H1 (cell line): ENCODE measurements around the gene SERPINA10. TPM values are rescaled to one million over a fixed set of nuclear protein-coding genes. Genes with fewer than 3 reads are reported as not detected.

ENCODE experiments used
- CTCF ChIA-PET: fragments of 300-600 bp; sonication (Branson Sonifier 250); formaldehyde crosslinking; loops from one replicate; lab custom pipeline; 2021; ENCODE audit not compliant: partially characterized antibody; lab: Charles Lee
- POLR2A ChIA-PET: fragments of 300-600 bp; sonication (Branson Sonifier 250); formaldehyde crosslinking; loops from one replicate; lab custom pipeline; 2021; ENCODE audit warnings: inconsistent platforms; ENCODE audit not compliant: partially characterized antibody; lab: Charles Lee
- DNase-seq, 2 experiments: peaks; one replicate each; pipeline versions ENCODE4 v3.0.0 to v3.0.0-alpha.2; 2010 to 2022; ENCODE audit warnings: low spot score in 2 of 2, low read depth in 1 of 2, mixed read lengths in 1 of 2
- FAIRE-seq: peaks from 2 replicates; lab custom pipeline; 2011; peaks lifted over from hg19 to GRCh38; lab: Jason Lieb, UNC
- H2AFZ ChIP-seq: 2 replicates; pipeline ENCODE4 v1.8.1; 2012; ENCODE audit warnings: low read length, inconsistent platforms
- H2AK5ac ChIP-seq: 2 replicates; pipeline ENCODE4 v1.6.1; 2013; ENCODE audit warnings: low read depth, low read length
- H2BK120ac ChIP-seq: replicated peaks from 2 replicates; pipeline ENCODE3; 2013; ENCODE audit warnings: low read depth, low read length, inconsistent platforms
- H2BK12ac ChIP-seq: 2 replicates; pipeline ENCODE4 v1.6.1; 2013; ENCODE audit warnings: low read depth, low read length
- H2BK15ac ChIP-seq: 2 replicates; pipeline ENCODE4 v1.6.1; 2013; ENCODE audit warnings: low read length
- H2BK20ac ChIP-seq: 2 replicates; pipeline ENCODE4 v1.6.1; 2013; ENCODE audit warnings: low read length
- H2BK5ac ChIP-seq: 2 replicates; pipeline ENCODE4 v1.6.1; 2013; ENCODE audit warnings: low read depth, low read length
- H3K14ac ChIP-seq: 2 replicates; pipeline ENCODE4 v1.6.1; 2013; ENCODE audit warnings: inconsistent platforms; ENCODE audit not compliant: insufficient read length
- H3K18ac ChIP-seq: 2 replicates; pipeline ENCODE4 v1.6.1; 2013; ENCODE audit warnings: low read length; ENCODE audit errors: extremely low read depth
- H3K23ac ChIP-seq: 2 replicates; pipeline ENCODE4 v1.6.1; 2013; ENCODE audit warnings: inconsistent platforms; ENCODE audit not compliant: insufficient read length
- H3K23me2 ChIP-seq: 2 replicates; pipeline ENCODE4 v1.6.1; 2013; ENCODE audit warnings: low read depth, low read length
- H3K27ac ChIP-seq: 2 replicates; pipeline ENCODE4 v1.6.1; 2011; ENCODE audit warnings: low read depth, low read length, inconsistent platforms
- H3K27me3 ChIP-seq, 4 experiments: replicated peaks in 1 of 4; 1 replicate in 1 of 4; 2 replicates in 3 of 4; pipeline versions ENCODE4 v1.6.1 to v1.8.1; 2011 to 2013; ENCODE audit warnings: low read length in 3 of 4, mild to moderate bottlenecking in 3 of 4, inconsistent platforms in 2 of 4, mixed read lengths in 2 of 4, moderate library complexity in 1 of 4; ENCODE audit not compliant: control insufficient read depth in 3 of 4, insufficient read depth in 3 of 4; ENCODE audit errors: extremely low read depth in 1 of 4
- H3K36me3 ChIP-seq, 4 experiments: 2 replicates each; pipeline versions ENCODE4 v1.6.1 to v1.8.1; 2011 to 2013; ENCODE audit warnings: mild to moderate bottlenecking in 4 of 4, low read length in 3 of 4, moderate library complexity in 2 of 4, control low read depth in 1 of 4, inconsistent platforms in 1 of 4; ENCODE audit not compliant: insufficient read depth in 4 of 4, control insufficient read depth in 2 of 4
- H3K4ac ChIP-seq: replicated peaks from 2 replicates; pipeline ENCODE3; 2013; ENCODE audit warnings: low read length, low read depth, mixed read lengths, inconsistent platforms; ENCODE audit not compliant: insufficient read length
- H3K4me1 ChIP-seq, 4 experiments: replicated peaks in 1 of 4; 1 replicate in 1 of 4; 2 replicates in 3 of 4; pipeline versions ENCODE4 v1.6.1 to v1.8.1; 2011 to 2013; ENCODE audit warnings: low read length in 3 of 4, inconsistent platforms in 2 of 4, mixed read lengths in 1 of 4; ENCODE audit not compliant: insufficient read depth in 4 of 4, control insufficient read depth in 3 of 4
- H3K4me2 ChIP-seq, 2 experiments: 2 replicates each; pipeline versions ENCODE4 v1.6.1 to v1.8.1; 2011 to 2013; ENCODE audit warnings: low read depth in 2 of 2, low read length in 2 of 2, control low read depth in 1 of 2, inconsistent platforms in 1 of 2, mild to moderate bottlenecking in 1 of 2; ENCODE audit not compliant: insufficient read depth in 1 of 2
- H3K4me3 ChIP-seq, 4 experiments: fragments of 200-600, 300-600 bp in 1 of 4; sonication (generic), shearing (Covaris generic), sonication (Bioruptor Twin) in 1 of 4; 2 replicates each; pipeline versions ENCODE4 v1.5.1 to v1.8.1; 2011 to 2016; ENCODE audit warnings: low read length in 4 of 4, low read depth in 3 of 4, control low read depth in 2 of 4, inconsistent platforms in 2 of 4, mild to moderate bottlenecking in 2 of 4, mixed read lengths in 1 of 4, moderate library complexity in 1 of 4; ENCODE audit not compliant: insufficient read depth in 2 of 4; ENCODE audit errors: extremely low read depth in 1 of 4
- H3K56ac ChIP-seq: replicated peaks from 2 replicates; pipeline ENCODE3; 2013; ENCODE audit warnings: low read depth, mild to moderate bottlenecking, mixed read lengths, low read length, inconsistent platforms; ENCODE audit not compliant: insufficient read length
- H3K79me1 ChIP-seq: 2 replicates; pipeline ENCODE4 v1.6.1; 2013; ENCODE audit warnings: low read depth, low read length, control low read depth
- H3K79me2 ChIP-seq, 2 experiments: 2 replicates each; pipeline versions ENCODE4 v1.6.1 to v1.8.1; 2012 to 2013; ENCODE audit warnings: low read length in 2 of 2, mild to moderate bottlenecking in 2 of 2, inconsistent platforms in 1 of 2; ENCODE audit not compliant: insufficient read depth in 2 of 2, control insufficient read depth in 1 of 2
- H3K9ac ChIP-seq, 4 experiments: replicated peaks in 1 of 4; 1 replicate in 1 of 4; 2 replicates in 3 of 4; pipeline versions ENCODE4 v1.6.1 to v1.8.1; 2011 to 2013; ENCODE audit warnings: low read depth in 3 of 4, low read length in 3 of 4, control low read depth in 2 of 4, mild to moderate bottlenecking in 2 of 4, moderate library complexity in 2 of 4, inconsistent platforms in 1 of 4; ENCODE audit errors: extremely low read depth in 1 of 4
- H3K9me3 ChIP-seq, 2 experiments: 2 replicates each; pipeline versions ENCODE4 v1.6.1 to v1.8.1; 2012 to 2013; ENCODE audit warnings: mild to moderate bottlenecking in 2 of 2, moderate library complexity in 2 of 2, control low read depth in 1 of 2, inconsistent platforms in 1 of 2, low read depth in 1 of 2, low read length in 1 of 2, mixed read lengths in 1 of 2; ENCODE audit not compliant: insufficient read depth in 2 of 2
- H4K20me1 ChIP-seq, 2 experiments: replicated peaks in 1 of 2; 2 replicates each; pipeline versions ENCODE3 to v1.8.1; 2011 to 2013; ENCODE audit warnings: inconsistent platforms in 2 of 2, low read length in 2 of 2, mild to moderate bottlenecking in 1 of 2; ENCODE audit not compliant: insufficient read depth in 2 of 2, control insufficient read depth in 1 of 2
- H4K5ac ChIP-seq: 2 replicates; pipeline ENCODE4 v1.6.1; 2013; ENCODE audit warnings: low read length, low read depth, mixed read lengths, inconsistent platforms; ENCODE audit not compliant: insufficient read length
- H4K8ac ChIP-seq: 2 replicates; pipeline ENCODE4 v1.8.0; 2013; ENCODE audit warnings: mild to moderate bottlenecking, moderate library complexity, low read length, inconsistent platforms; ENCODE audit not compliant: insufficient read depth; ENCODE audit errors: extremely low read depth
- H4K91ac ChIP-seq: replicated peaks from 2 replicates; pipeline ENCODE3; 2013; ENCODE audit warnings: low read length, mixed read lengths, inconsistent platforms; ENCODE audit not compliant: insufficient read length
- CBX8 ChIP-seq: fragments of 300-800, 300-1000 bp; sonication (generic); IDR thresholded peaks from 2 replicates; pipeline ENCODE4 v1.7.1; 2016; ENCODE audit warnings: low read depth, low read length, borderline replicate concordance
- CEBPB ChIP-seq: IDR thresholded peaks from 2 replicates; pipeline ENCODE4 v1.6.1; 2012; ENCODE audit warnings: low read depth, low read length
- EGR1 ChIP-seq: IDR thresholded peaks from 2 replicates; pipeline ENCODE4 v1.6.1; 2011; ENCODE audit warnings: low read depth, low read length, borderline replicate concordance
- FOSL1 ChIP-seq: IDR thresholded peaks from 2 replicates; pipeline ENCODE4 v1.6.1; 2011; ENCODE audit warnings: mild to moderate bottlenecking, low read depth, low read length, moderate library complexity; ENCODE audit not compliant: insufficient read depth
- HDAC2 ChIP-seq, 2 experiments: fragments of 300-600 bp in 1 of 2; sonication (generic) in 1 of 2; IDR thresholded peaks; 2 replicates each; pipeline ENCODE4 v1.6.1; 2011 to 2012; ENCODE audit warnings: low read depth in 2 of 2, low read length in 2 of 2, mild to moderate bottlenecking in 2 of 2, moderate library complexity in 2 of 2, borderline replicate concordance in 1 of 2, inconsistent platforms in 1 of 2
- HDAC6 ChIP-seq: IDR thresholded peaks from one replicate; pipeline ENCODE4 v1.7.1; 2012; ENCODE audit warnings: low read depth, mild to moderate bottlenecking, inconsistent platforms, low read length, moderate library complexity
- KDM1A ChIP-seq: fragments of 200-600, 300-600 bp; sonication (generic); IDR thresholded peaks from 2 replicates; pipeline ENCODE4 v1.7.1; 2016; ENCODE audit warnings: mild to moderate bottlenecking, low read length, borderline replicate concordance
- RAD21 ChIP-seq, 2 experiments: IDR thresholded peaks in 1 of 2; conservative IDR thresholded peaks in 1 of 2; 2 replicates each; pipeline ENCODE4 v1.6.1; 2011; ENCODE audit warnings: low read depth in 2 of 2, low read length in 2 of 2, improper control_type of control experiment in 1 of 2, inconsistent platforms in 1 of 2, mild to moderate bottlenecking in 1 of 2, moderate library complexity in 1 of 2
- RXRA ChIP-seq: IDR thresholded peaks from 2 replicates; pipeline ENCODE4 v1.6.1; 2011; ENCODE audit warnings: low read depth, mild to moderate bottlenecking, low read length, moderate library complexity; ENCODE audit not compliant: insufficient read depth
- SIX5 ChIP-seq: IDR thresholded peaks from 2 replicates; pipeline ENCODE4 v1.6.1; 2011; ENCODE audit warnings: mild to moderate bottlenecking, low read depth, low read length
- SRF ChIP-seq: IDR thresholded peaks from 2 replicates; pipeline ENCODE4 v1.6.1; 2011; ENCODE audit warnings: mild to moderate bottlenecking, low read depth, low read length, moderate library complexity
- TAF7 ChIP-seq: optimal IDR thresholded peaks from 2 replicates; pipeline ENCODE3; 2011; ENCODE audit warnings: low read depth, mild to moderate bottlenecking, inconsistent platforms, low read length, moderate library complexity, borderline replicate concordance
- TBP ChIP-seq: IDR thresholded peaks from 2 replicates; pipeline ENCODE4 v1.6.1; 2011; ENCODE audit warnings: low read depth, low read length, improper control_type of control experiment
- WGBS, 2 experiments: shearing (Covaris generic) in 1 of 2; methylation state at CpG; one replicate each; pipeline versions ENCODE4 v1.1.6 to v1.1.7; 2013 to 2015; ENCODE audit warnings: low lambda C conversion rate in 2 of 2, mixed read lengths in 2 of 2, inconsistent platforms in 1 of 2, low coverage in 1 of 2, missing lambda C conversion rate in 1 of 2; ENCODE audit not compliant: insufficient replicate concordance in 2 of 2, insufficient coverage in 1 of 2, insufficient read length in 1 of 2; ENCODE audit errors: extremely low coverage in 1 of 2, missing lambda C conversion rate in 1 of 2; 5-methylcytosine and 5-hydroxymethylcytosine counted together
- polyA plus RNA-seq, 7 experiments: library from polyadenylated mRNA; depleted of rRNA in 3 of 7; stranded (reverse) in 5 of 7; unstranded in 2 of 7; fragments of >200 nt in 5 of 7; fragments of 200-250 nt in 2 of 7; gene quantifications; 1 replicate in 5 of 7; 2 replicates in 1 of 7; 4 replicates in 1 of 7; pipeline versions ENCODE4 v1.2.1 to v1.2.3, GENCODE V29; 2011 to 2013; ENCODE audit warnings: missing spikeins in 2 of 7, mixed read lengths in 2 of 7
- total RNA-seq: library from RNA; stranded (reverse); fragmentation: NEBNext Ultra II Directional; extraction: Animal tissue kit (Norgen Biotek cat#: 25700); gene quantifications from 2 replicates; pipeline ENCODE4 v1.2.1, GENCODE V29; 2021

The SERPINA10 gene
- total and polyA plus RNA-seq, 2 of the 8 experiments (the other 6 are each of a cell fraction or from before 2014, with no cell fraction given) = not detected

- Histone ChIP-seq H3K23me2 (no peaks in the 10 kb centered on the region), H3K9me3 (no peaks in the 10 kb centered on the region), H3K27me3 (no peaks in the 10 kb centered on the region), H3K4me2 (no peak overlapping the region), H3K4ac (no peak overlapping the region), H3K4me3 (no peak overlapping the region), H2BK15ac (no peak overlapping the region), H2BK120ac (no peak overlapping the region), H2AFZ (no peak overlapping the region), H3K56ac (no peak overlapping the region), H4K91ac (no peak overlapping the region), H4K5ac (no peak overlapping the region), H3K23ac (no peak overlapping the region), H2BK12ac (no peak overlapping the region), H2BK20ac (no peak overlapping the region), H2AK5ac (no peak overlapping the region), H3K36me3 (no peaks in the 10 kb centered on the region; a peak in 2 of 8 replicates), H4K20me1 (no peaks in the 10 kb centered on the region), H3K18ac (no peak overlapping the region), H3K4me1 (no peaks in the 10 kb centered on the region), H3K14ac (no peak overlapping the region), H3K79me1 (no peaks in the 10 kb centered on the region), H4K8ac (no peak overlapping the region), H3K9ac (no peak overlapping the region), H3K27ac (no peak overlapping the region), H3K79me2 (no peaks in the 10 kb centered on the region), H2BK5ac (no peak overlapping the region)
- ChIA-PET POLR2A (interaction anchor here (0.6 kb wide), 2 partner anchors 27 to 74 kb away, joined by 3 read pairs; no protein-coding TSS in a partner anchor), CTCF (interaction anchor here (1.4 kb wide), 1 partner anchor 17 kb away, joined by 3 read pairs; no protein-coding TSS in a partner anchor)
- FAIRE-seq = no peak
- WGBS, 2 experiments = 86% methylated on average over 10 of the region's 10 CpGs; no CpG with 5 or more reads in 1 of the 2 experiments
- no peak for DNase-seq
- TF ChIP-seq RXRA (no peak), FOSL1 (no peak), TBP (no peak), EGR1 (no peak), CBX8 (no peak), RAD21 (IDR thresholded peaks at IDR 0.05 in 1 of 2, conservative IDR thresholded peaks at IDR 0.05 in 1 of 2; ENCODE audit: low read depth in 2 of 2, low read length in 2 of 2) (no peak), KDM1A (no peak), SIX5 (no peak), SRF (no peak), HDAC6 (no peak), HDAC2 (IDR thresholded peaks at IDR 0.05; ENCODE audit: borderline replicate concordance in 1 of 2, low read depth in 2 of 2, low read length in 2 of 2) (no peak), CEBPB (no peak), TAF7 (no peak)
These were observed 23.9 kb downstream of the SERPINA10 start for GRCh38 chr14:94269156-94269555.
